DND-41 (cell line): ENCODE measurements around the gene DNM3.
A peak's percentile ranks its signal among the peaks of the same experiment; 100 is the strongest.

Source experiments
- ATAC-seq: fragments of 200-7000 bp; cut with Tn5 transposase; 3 replicates; pipeline ENCODE4 v1.9.1; 2021; ENCODE audit warnings: low read depth; ENCODE audit not compliant: insufficient read depth
- DNase-seq: peaks from one replicate; pipeline ENCODE4 v3.0.0-alpha.2; 2020
- H2AFZ ChIP-seq: 2 replicates; pipeline ENCODE4 v1.6.0; 2012; ENCODE audit warnings: low read depth, low read length
- H3K27ac ChIP-seq: 2 replicates; pipeline ENCODE4 v1.5.1; 2012; ENCODE audit warnings: low read length, inconsistent platforms
- H3K27me3 ChIP-seq: fragments of 200-600 bp; sonication (generic); 2 replicates; pipeline ENCODE4 v1.6.0; 2012; ENCODE audit warnings: low read length, mild to moderate bottlenecking, inconsistent platforms; ENCODE audit not compliant: insufficient read depth, poor library complexity
- H3K36me3 ChIP-seq: 2 replicates; pipeline ENCODE4 v1.5.1; 2012; ENCODE audit warnings: low read length, inconsistent platforms; ENCODE audit not compliant: insufficient read depth
- H3K4me1 ChIP-seq: 2 replicates; pipeline ENCODE4 v1.5.1; 2012; ENCODE audit warnings: mild to moderate bottlenecking, low read length; ENCODE audit not compliant: insufficient read depth
- H3K4me2 ChIP-seq: 2 replicates; pipeline ENCODE4 v1.6.0; 2012; ENCODE audit warnings: mild to moderate bottlenecking, moderate library complexity, low read length, inconsistent platforms; ENCODE audit not compliant: insufficient read depth
- H3K4me3 ChIP-seq, 2 experiments: fragments of 200-600 bp in 1 of 2; shearing (Covaris generic) in 1 of 2; 2 replicates each; pipeline ENCODE4 v1.5.1; 2012 to 2016; ENCODE audit warnings: inconsistent platforms in 2 of 2, low read length in 2 of 2, mild to moderate bottlenecking in 2 of 2, low read depth in 1 of 2, moderate library complexity in 1 of 2
- H3K79me2 ChIP-seq: 2 replicates; pipeline ENCODE4 v1.6.0; 2012; ENCODE audit warnings: low read length, inconsistent platforms; ENCODE audit not compliant: insufficient read depth
- H3K9ac ChIP-seq: 2 replicates; pipeline ENCODE4 v1.6.0; 2012; ENCODE audit warnings: low read depth, mild to moderate bottlenecking, inconsistent platforms, low read length, moderate library complexity
- H3K9me3 ChIP-seq: 2 replicates; pipeline ENCODE4 v1.5.1; 2012; ENCODE audit warnings: low read length, moderate library complexity, mild to moderate bottlenecking, inconsistent platforms; ENCODE audit not compliant: insufficient read depth, severe bottlenecking
- H4K20me1 ChIP-seq: 2 replicates; pipeline ENCODE4 v1.6.0; 2012; ENCODE audit warnings: low read length; ENCODE audit not compliant: insufficient read depth
- CTCF ChIP-seq: IDR thresholded peaks from 2 replicates; pipeline ENCODE4 v1.5.1; 2012; ENCODE audit warnings: borderline replicate concordance, low read length, moderate library complexity, mild to moderate bottlenecking; ENCODE audit not compliant: poor library complexity, severe bottlenecking; ENCODE audit errors: extremely low read depth
- EZH2 ChIP-seq: IDR thresholded peaks from 3 replicates; pipeline ENCODE4 v1.6.1; 2012; ENCODE audit warnings: borderline replicate concordance, low read depth, mild to moderate bottlenecking, moderate library complexity, low read length, inconsistent platforms; ENCODE audit not compliant: severe bottlenecking

The DNM3 gene

GRCh38 chr1:172429331-172430127 is 588.2 kb downstream of the DNM3 start:
- Histone ChIP-seq H3K4me2 (no peak overlapping the region), H4K20me1 (no peaks in the 10 kb centered on the region), H3K27me3 (no peaks in the 10 kb centered on the region), H3K36me3 (no peaks in the 10 kb centered on the region), H3K27ac (no peak overlapping the region), H3K4me3 (no peak overlapping the region), H3K4me1 (peaks cover 21% of the 10 kb centered on the region), H3K79me2 (no peaks in the 10 kb centered on the region; the same call in 1 of the 2 replicates), H3K9me3 (no peaks in the 10 kb centered on the region), H3K9ac (no peak overlapping the region), H2AFZ (no peak overlapping the region)
- peak; percentile 77 for TF ChIP-seq CTCF
- TF ChIP-seq EZH2 = no peak
- ATAC-seq (peak; percentile 61), DNase-seq (peak; percentile 53)

GRCh38 chr1:172430128-172430454 is 588.8 kb downstream of the DNM3 start:
- Histone ChIP-seq H3K27ac (no peak overlapping the region), H3K79me2 (no peaks in the 10 kb centered on the region; the same call in 1 of the 2 replicates), H3K27me3 (no peaks in the 10 kb centered on the region), H3K9ac (no peak overlapping the region), H3K4me3 (no peak overlapping the region), H3K9me3 (no peaks in the 10 kb centered on the region), H3K36me3 (no peaks in the 10 kb centered on the region), H3K4me2 (no peak overlapping the region), H4K20me1 (no peaks in the 10 kb centered on the region), H3K4me1 (peaks cover 21% of the 10 kb centered on the region), H2AFZ (no peak overlapping the region)
- TF ChIP-seq CTCF (no peak), EZH2 (no peak)
- DNase-seq (no peak), ATAC-seq (no peak)

GRCh38 chr1:172431204-172431603 is 589.9 kb downstream of the DNM3 start:
- H3K9ac ChIP-seq = no peak overlapping the region
- H3K4me3 ChIP-seq = no peak overlapping the region
- no peak overlapping the region for H3K27ac ChIP-seq
- H3K9me3 ChIP-seq = no peaks in the 10 kb centered on the region
- ATAC-seq = no peak
- H3K4me1 ChIP-seq = peaks cover 21% of the 10 kb centered on the region
- no peaks in the 10 kb centered on the region for H3K36me3 ChIP-seq
- no peaks in the 10 kb centered on the region for H3K27me3 ChIP-seq
- no peaks in the 10 kb centered on the region for H4K20me1 ChIP-seq
- TF ChIP-seq EZH2 (no peak), CTCF (no peak)
- DNase-seq = no peak
- H3K4me2 ChIP-seq = no peak overlapping the region
- H2AFZ ChIP-seq = no peak overlapping the region
- no peaks in the 10 kb centered on the region; the same call in 1 of the 2 replicates for H3K79me2 ChIP-seq
